ENCODE data around the gene DMKN.

Gene DMKN

GRCh38 chr19:35549174-35549788 lies 35.8 kb upstream of the DMKN start:
- H3K4me3 ChIP-seq (ENCODE audit: low read length), result no peak overlapping the region
- DNase-seq (ENCODE audit: low read depth), result peak; percentile 79
- peak; percentile 76 for TF ChIP-seq CTCF (IDR thresholded peaks at IDR 0.05; ENCODE audit: insufficient read depth, low read depth, low read length, missing control alignments)

- H3K4me3 ChIP-seq (ENCODE audit: low read length), result peak overlapping the region; percentile 75
- no peak for DNase-seq (ENCODE audit: low read depth)
- no peak for TF ChIP-seq CTCF (IDR thresholded peaks at IDR 0.05; ENCODE audit: insufficient read depth, low read depth, low read length, missing control alignments)
These were observed 33.1 kb upstream of the DMKN start for GRCh38 chr19:35546532-35546931.

GRCh38 chr19:35545855-35546381 lies 32.5 kb upstream of the DMKN start:
- TF ChIP-seq CTCF (IDR thresholded peaks at IDR 0.05; ENCODE audit: insufficient read depth, low read depth, low read length, missing control alignments), result no peak
- peak; percentile 47 for DNase-seq (ENCODE audit: low read depth)
- H3K4me3 ChIP-seq (ENCODE audit: low read length), result peak overlapping the region; percentile 75

GRCh38 chr19:35545001-35545854 lies 31.8 kb upstream of the DMKN start, which contains the start of gene TMEM147:
Gene TMEM147 (plus strand): TSS chr19:35545626. CDS start chr19:35545740, 114 bp downstream.
- peak; percentile 88 for DNase-seq (ENCODE audit: low read depth)

GRCh38 chr19:35544110-35544802 lies 30.8 kb upstream of the DMKN start:
- no peak for DNase-seq (ENCODE audit: low read depth)
- TF ChIP-seq CTCF (IDR thresholded peaks at IDR 0.05; ENCODE audit: insufficient read depth, low read depth, low read length, missing control alignments), result no peak

More at GRCh38 chr19:35545001-35545854, 31.8 kb upstream of the DMKN start, which contains the start of gene TMEM147:
- no peak for TF ChIP-seq CTCF (IDR thresholded peaks at IDR 0.05; ENCODE audit: insufficient read depth, low read depth, low read length, missing control alignments)
- H3K4me3 ChIP-seq (ENCODE audit: low read length), result peak within 1 kb of the TSS; percentile 75

GRCh38 chr19:35543280-35544109 lies 30.0 kb upstream of the DMKN start:
- no peak overlapping the region for H3K4me3 ChIP-seq (ENCODE audit: low read length)

More at GRCh38 chr19:35544110-35544802, 30.8 kb upstream of the DMKN start:
- peak overlapping the region; percentile 75 for H3K4me3 ChIP-seq (ENCODE audit: low read length)

More at GRCh38 chr19:35543280-35544109, 30.0 kb upstream of the DMKN start:
- TF ChIP-seq CTCF (IDR thresholded peaks at IDR 0.05; ENCODE audit: insufficient read depth, low read depth, low read length, missing control alignments), result no peak
- no peak for DNase-seq (ENCODE audit: low read depth)
